ENCODE measurements around the gene MEDAG. TPM values are rescaled to one million over a fixed set of nuclear protein-coding genes. Genes with fewer than 3 reads are reported as not detected.
A peak's percentile ranks its signal among the peaks of the same experiment; 100 is the strongest.

Gene MEDAG
- total RNA-seq, 1 experiment from 2014 or later: 0.67 TPM

DNA sequence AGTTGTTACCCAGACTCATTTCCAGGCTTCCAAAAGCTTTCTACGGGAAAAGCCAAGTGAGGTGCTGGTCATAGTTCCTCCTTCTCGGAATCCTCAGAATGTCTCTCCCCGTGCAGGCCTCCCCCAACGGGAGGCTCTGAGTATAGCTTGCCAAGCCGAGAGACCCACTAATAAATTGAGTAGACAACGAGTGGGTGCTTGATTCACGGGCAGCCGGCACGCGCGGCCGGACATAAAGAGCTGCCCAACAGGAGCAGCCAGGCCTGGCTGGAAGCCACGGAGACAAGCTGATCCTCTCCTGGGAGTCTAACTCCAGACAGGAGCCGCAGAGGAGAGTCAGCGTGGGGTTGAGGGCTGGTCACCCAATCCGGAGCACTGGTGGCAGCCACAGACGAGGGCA, 43.4 kb upstream of the MEDAG start:
- peak overlapping the region; percentile 63 for H3K27ac ChIP-seq (ENCODE audit: low read length)
- H3K27me3 ChIP-seq (ENCODE audit: control insufficient read depth, insufficient read depth, low read length): no peaks in the 10 kb centered on the region
- ChIA-PET CTCF (interaction anchor here (0.6 kb wide), 1 partner anchor 71 kb away, joined by 3 read pairs; no protein-coding TSS in a partner anchor), POLR2A (no interaction called here)
- no TSS peak for BruUV-seq (replicated peaks)
- TF ChIP-seq, protein P1, sequence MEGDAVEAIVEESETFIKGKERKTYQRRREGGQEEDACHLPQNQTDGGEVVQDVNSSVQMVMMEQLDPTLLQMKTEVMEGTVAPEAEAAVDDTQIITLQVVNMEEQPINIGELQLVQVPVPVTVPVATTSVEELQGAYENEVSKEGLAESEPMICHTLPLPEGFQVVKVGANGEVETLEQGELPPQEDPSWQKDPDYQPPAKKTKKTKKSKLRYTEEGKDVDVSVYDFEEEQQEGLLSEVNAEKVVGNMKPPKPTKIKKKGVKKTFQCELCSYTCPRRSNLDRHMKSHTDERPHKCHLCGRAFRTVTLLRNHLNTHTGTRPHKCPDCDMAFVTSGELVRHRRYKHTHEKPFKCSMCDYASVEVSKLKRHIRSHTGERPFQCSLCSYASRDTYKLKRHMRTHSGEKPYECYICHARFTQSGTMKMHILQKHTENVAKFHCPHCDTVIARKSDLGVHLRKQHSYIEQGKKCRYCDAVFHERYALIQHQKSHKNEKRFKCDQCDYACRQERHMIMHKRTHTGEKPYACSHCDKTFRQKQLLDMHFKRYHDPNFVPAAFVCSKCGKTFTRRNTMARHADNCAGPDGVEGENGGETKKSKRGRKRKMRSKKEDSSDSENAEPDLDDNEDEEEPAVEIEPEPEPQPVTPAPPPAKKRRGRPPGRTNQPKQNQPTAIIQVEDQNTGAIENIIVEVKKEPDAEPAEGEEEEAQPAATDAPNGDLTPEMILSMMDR (IDR thresholded peaks at IDR 0.05): no peak
- TF ChIP-seq SIN3A (IDR thresholded peaks at IDR 0.05; ENCODE audit: borderline replicate concordance, insufficient read depth, low read depth, low read length) (no peak), POLR2AphosphoS5 (IDR thresholded peaks at IDR 0.05; ENCODE audit: low read depth, low read length) (no peak), TCF7L2 (IDR thresholded peaks at IDR 0.05; ENCODE audit: low read depth, low read length) (no peak)
- TF ChIP-seq, protein P2, sequence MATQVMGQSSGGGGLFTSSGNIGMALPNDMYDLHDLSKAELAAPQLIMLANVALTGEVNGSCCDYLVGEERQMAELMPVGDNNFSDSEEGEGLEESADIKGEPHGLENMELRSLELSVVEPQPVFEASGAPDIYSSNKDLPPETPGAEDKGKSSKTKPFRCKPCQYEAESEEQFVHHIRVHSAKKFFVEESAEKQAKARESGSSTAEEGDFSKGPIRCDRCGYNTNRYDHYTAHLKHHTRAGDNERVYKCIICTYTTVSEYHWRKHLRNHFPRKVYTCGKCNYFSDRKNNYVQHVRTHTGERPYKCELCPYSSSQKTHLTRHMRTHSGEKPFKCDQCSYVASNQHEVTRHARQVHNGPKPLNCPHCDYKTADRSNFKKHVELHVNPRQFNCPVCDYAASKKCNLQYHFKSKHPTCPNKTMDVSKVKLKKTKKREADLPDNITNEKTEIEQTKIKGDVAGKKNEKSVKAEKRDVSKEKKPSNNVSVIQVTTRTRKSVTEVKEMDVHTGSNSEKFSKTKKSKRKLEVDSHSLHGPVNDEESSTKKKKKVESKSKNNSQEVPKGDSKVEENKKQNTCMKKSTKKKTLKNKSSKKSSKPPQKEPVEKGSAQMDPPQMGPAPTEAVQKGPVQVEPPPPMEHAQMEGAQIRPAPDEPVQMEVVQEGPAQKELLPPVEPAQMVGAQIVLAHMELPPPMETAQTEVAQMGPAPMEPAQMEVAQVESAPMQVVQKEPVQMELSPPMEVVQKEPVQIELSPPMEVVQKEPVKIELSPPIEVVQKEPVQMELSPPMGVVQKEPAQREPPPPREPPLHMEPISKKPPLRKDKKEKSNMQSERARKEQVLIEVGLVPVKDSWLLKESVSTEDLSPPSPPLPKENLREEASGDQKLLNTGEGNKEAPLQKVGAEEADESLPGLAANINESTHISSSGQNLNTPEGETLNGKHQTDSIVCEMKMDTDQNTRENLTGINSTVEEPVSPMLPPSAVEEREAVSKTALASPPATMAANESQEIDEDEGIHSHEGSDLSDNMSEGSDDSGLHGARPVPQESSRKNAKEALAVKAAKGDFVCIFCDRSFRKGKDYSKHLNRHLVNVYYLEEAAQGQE (IDR thresholded peaks at IDR 0.05; ENCODE audit: insufficient read depth in 1 of 2, low read depth in 2 of 2, low read length in 1 of 2): no peak
- intact Hi-C loops (cut with micrococcal nuclease; ENCODE audit: unreplicated experiment): no loop called here
- in situ Hi-C loops (cut with HindIII; ENCODE audit: low pct_unique_long_range_greater_than_20kb, low sequenced_read_pairs): no loop called here
- H3K4me3 ChIP-seq (ENCODE audit: low read depth in 2 of 2, low read length in 2 of 2): no peak overlapping the region
- peaks cover 22% of the 10 kb centered on the region for H3K4me1 ChIP-seq (ENCODE audit: control insufficient read depth, insufficient read depth, low read length)
- DNase-seq (ENCODE audit: low read depth, low spot score): no peak
- no peaks in the 10 kb centered on the region for H3K36me3 ChIP-seq (ENCODE audit: control insufficient read depth, insufficient read depth, low read length)
- H3K9me3 ChIP-seq (ENCODE audit: control insufficient read depth, insufficient read depth, low read depth, low read length): no peaks in the 10 kb centered on the region
- ATAC-seq: no peak

- TF ChIP-seq, protein P2 (IDR thresholded peaks at IDR 0.05; ENCODE audit: insufficient read depth in 1 of 2, low read depth in 2 of 2, low read length in 1 of 2): no peak
- TF ChIP-seq TCF7L2 (IDR thresholded peaks at IDR 0.05; ENCODE audit: low read depth, low read length) (no peak), POLR2AphosphoS5 (IDR thresholded peaks at IDR 0.05; ENCODE audit: low read depth, low read length) (no peak), SIN3A (IDR thresholded peaks at IDR 0.05; ENCODE audit: borderline replicate concordance, insufficient read depth, low read depth, low read length) (no peak)
- TF ChIP-seq, protein P1 (IDR thresholded peaks at IDR 0.05): no peak
- ATAC-seq (no peak), DNase-seq (ENCODE audit: low read depth, low spot score) (no peak)
- BruUV-seq (replicated peaks): no TSS peak
- Histone ChIP-seq H3K27ac (ENCODE audit: low read length) (peak overlapping the region; percentile 93), H3K4me3 (ENCODE audit: low read depth in 2 of 2, low read length in 2 of 2) (no peak overlapping the region), H3K4me1 (ENCODE audit: control insufficient read depth, insufficient read depth, low read length) (peaks cover 22% of the 10 kb centered on the region), H3K27me3 (ENCODE audit: control insufficient read depth, insufficient read depth, low read length) (no peaks in the 10 kb centered on the region), H3K36me3 (ENCODE audit: control insufficient read depth, insufficient read depth, low read length) (no peaks in the 10 kb centered on the region), H3K9me3 (ENCODE audit: control insufficient read depth, insufficient read depth, low read depth, low read length) (no peaks in the 10 kb centered on the region)
- ChIA-PET POLR2A (no interaction called here), CTCF (interaction anchor here (0.6 kb wide), 1 partner anchor 71 kb away, joined by 3 read pairs; no protein-coding TSS in a partner anchor)
- intact Hi-C loops (cut with micrococcal nuclease; ENCODE audit: unreplicated experiment): no loop called here
- in situ Hi-C loops (cut with HindIII; ENCODE audit: low pct_unique_long_range_greater_than_20kb, low sequenced_read_pairs): no loop called here
Measured at GRCh38 chr13:30863231-30863630, 42.8 kb upstream of the MEDAG start.

Data from Panc1 (cell line).